COLO829 (cell line): ENCODE data around the gene CNPY1.
"Not testable (repeated sequence)": the region's sequence is repeated elsewhere in the genome, so short reads cannot be mapped to it uniquely, and the experiment has no call there.

Experiments
- DNase-seq: peaks from one replicate; pipeline ENCODE4 v3.0.0; 2012; ENCODE audit warnings: low spot score

The CNPY1 gene

DNA sequence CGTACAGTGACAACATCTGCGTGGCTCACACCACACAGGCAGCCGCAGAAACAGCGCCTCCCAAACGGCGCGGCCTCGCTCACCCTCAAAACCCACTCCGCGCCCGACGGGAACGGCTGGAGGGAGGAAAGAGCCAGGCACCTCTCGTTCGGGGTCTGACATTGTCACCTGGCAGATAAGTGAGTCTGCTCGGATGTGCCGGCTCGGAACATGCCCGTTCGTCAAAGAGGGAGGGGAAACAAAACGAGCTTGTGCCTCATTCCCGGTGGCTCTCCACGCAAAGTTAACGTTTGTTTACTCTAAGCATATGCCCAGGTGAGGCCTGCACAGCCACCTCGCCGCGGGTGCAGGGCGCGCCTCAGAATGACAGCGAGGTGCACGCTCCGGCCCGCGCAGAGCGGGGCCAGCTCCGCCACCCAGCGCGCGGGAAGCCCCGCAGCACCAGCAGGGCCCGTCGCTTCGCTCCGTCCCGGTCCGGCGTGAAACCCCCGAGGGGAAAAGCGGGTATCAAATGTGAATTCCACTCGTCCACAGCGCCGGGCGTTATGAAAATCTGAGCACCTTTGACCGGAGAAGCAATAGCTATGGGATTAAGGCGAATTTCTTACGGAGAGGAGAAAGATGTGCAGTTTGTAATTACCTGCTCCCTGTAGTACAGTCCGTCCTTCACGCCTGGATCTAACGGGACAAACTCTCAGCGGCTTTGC, 13.1 kb downstream of the CNPY1 start:
- no peak for DNase-seq

DNA sequence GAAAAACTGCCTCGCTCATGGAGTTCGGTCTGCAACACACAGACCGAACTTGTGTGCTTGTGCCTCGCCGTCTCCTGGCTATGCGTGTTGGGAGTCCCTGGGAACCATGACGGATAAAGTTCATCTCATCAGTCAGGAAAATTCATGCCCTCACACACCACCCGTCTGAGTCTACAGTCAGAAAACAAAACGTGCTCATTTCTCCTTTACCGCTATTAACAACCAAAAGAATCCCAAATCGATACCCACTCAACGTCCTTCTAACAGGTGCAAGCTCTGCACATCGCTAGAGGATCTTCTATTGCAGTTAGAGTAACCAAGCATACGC, 13.6 kb downstream of the CNPY1 start:
- no peak for DNase-seq

DNA sequence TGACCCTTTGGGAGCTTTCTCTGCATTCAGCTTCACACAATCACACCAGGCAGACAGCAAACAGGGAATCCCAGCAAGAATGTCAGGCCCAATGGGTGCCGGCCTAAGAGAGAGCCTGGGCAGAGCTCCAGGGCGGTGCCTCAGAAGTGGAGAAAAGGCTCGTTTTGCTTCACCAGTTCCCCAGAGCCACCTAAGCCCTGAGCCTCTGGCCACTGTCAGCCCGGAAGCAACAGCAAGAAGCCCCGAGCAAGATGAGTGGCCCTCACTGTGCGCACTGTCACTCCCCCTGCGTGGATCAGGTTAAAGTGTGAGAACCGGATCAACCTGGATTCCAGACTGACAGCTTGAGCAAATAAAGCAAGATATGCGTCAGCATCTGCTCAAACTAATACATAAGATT, 14.7 kb downstream of the CNPY1 start:
- no peak for DNase-seq

DNA sequence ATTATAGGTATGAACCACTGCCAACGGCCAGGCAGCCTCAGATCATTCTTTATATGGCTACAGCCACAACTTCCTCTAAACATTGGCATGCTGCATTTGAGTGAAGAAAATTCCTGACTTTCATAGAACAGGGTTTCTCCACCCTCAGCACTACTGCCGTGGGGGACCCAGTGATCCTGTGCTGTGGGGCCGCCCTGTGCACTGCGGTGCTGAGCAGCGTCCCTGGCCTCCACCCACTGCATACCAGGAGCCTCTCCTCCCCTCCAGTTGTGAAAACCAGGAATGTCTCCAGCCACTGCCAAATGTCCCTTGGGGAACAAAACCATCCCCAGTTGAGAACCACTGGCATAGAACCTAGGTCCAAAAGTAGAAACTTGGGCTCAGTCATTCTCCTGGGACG, 15.8 kb downstream of the CNPY1 start:
- no peak for DNase-seq

DNA sequence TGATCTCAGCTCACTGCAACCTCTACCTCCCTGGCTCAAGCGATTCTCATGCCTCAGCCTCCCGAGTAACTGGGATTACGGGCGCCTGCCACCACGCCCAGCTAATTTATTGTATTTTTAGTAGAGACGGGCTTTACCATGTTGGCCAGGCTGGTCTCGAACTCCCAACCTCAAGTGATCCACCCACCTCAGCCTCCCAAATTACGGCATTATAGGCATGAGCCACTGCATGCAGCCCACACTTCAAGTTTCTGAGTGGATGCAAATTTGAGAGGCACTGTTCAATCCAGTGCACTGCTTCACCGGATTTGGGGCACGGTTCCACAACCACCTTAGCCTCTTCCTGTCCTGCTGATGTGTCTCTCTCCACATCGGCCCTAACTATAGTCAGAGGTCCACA, 16.5 kb downstream of the CNPY1 start:
- DNase-seq = no peak

DNA sequence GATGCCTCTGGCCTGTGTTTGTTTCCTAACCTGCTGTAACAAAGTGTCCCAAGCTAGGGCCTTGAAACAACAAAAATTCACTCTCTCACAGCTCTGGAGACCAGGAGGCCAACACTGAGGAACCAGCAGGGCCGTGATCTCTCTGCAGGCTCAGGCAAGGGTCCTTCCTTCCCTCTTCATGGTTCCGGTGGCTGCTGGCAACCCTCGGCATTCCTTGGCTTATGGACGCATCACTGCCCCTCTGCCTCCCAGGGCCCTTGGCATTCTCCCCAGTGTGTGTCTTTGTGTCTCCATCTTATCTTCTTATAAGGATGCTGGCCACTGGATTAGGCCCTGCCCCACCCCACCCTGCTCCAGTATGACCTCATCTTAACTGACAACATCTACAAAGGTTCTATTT, 17.0 kb downstream of the CNPY1 start:
- no peak for DNase-seq

DNA sequence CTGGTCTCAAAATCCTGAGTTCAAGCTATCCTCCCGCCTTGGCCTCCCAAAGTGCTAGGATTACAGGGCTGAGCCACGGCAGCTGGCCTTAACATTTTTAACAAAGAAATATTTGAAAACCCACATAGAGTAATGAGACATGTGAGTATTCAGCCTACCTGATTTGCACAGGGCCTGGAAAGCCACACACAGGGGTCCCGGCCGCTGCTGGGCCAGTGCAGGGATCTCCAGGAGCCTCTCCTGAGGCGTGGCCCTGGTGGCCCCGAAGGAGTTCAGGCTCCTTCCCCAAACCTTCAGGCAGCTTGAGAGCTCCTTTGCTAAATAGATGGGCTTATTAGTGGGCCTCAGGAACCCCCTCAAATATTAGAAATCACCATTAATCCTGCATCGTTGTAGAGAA, 18.7 kb downstream of the CNPY1 start:
- no peak for DNase-seq

DNA sequence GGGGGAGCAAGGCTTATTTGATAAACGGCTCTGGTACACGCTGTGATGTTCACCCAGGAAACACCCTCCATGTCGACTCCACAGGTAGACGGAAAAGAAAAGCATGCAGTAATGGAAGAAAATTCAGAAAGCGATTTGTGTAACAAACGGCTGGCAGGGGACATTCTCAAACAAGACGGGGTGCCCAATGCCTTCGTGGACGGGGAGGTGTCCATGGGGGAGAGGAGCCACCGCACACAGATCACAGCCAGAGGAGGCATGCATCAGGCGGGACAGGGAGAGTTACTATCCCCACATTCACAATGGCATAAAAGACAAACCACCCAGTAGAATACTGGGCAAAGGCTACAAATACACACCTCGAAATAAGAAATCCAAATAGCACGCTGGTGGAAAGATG, 20.1 kb downstream of the CNPY1 start:
- DNase-seq = no peak

DNA sequence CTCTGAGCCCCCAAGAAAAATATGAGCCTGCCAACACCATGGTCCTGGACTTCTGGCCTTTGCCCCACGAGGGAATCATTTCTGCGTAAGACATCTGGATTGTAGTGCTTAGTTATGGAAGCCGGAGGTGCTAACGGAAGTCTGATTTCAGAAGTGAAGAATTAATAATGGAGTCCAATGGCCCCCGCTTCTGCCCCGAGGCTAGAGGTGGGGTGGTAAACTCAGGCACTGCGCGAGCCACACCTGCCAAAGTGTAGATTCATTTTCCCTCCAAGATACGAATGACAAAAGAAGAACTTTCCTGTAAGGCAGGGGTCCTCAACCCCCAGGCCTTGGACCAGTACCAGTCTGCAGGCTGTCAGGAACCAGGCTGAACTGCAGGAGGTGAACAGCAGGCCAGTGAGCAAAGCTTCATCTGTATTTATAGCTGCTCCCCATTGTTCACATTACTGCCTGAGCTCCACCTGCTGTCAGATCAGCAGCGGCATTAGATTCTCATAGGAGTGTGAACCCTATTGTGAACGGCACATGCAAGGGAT, 22.3 kb downstream of the CNPY1 start:
- DNase-seq = no peak

DNA sequence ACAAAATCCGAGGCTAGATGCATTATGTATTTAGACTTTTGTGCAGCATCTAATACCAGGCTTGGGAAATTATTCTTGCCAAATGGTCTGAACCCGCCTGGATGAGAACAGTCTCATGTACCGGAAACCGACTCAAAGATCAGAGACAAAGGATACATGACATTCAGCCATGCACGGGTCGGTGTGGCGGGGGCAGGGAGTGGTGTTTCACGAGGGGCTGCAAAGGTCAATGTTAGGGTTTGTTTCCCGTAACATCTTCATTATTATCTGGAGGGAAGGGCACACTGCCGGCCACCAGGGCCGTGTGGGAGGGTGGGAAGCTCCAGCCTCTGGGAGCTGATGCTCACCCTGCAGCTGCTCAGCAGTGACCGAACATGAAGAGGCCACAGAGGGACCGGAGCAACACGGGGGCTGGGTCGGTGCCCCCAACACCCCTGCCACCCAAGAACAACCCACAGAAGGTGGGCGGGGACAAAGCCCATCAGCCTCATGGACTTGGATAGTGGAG, 23.1 kb downstream of the CNPY1 start:
- DNase-seq = no peak

DNA sequence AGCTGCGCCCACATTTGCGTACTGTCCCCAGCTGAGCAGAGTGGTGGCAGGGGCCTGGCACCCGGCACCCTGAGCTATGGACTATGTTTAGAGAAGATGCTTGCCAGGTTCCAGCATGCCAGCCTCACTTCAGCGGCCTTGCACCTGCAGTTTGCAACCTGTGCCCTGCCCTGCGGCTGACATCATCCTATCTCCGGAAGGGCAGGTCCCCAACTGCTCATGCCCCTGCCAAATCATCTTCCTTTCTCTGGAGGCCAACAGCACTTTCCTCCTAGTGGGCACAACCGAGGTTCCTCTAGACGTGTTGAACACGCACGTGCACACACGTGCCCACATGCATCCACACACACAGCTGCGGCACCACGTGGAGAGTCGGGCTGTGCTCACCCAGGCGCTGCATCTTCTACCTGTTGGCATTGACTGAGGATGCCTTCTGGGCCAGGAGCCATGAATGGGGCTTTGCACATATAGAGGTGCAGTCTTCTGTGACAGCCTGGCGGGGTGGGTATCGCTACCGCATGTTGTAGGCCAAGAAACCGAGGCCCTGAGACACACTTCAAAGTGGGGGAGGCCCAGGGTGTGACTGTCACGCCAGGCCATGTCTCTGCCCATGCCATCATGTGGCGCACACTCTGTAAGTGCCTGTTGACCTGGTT, 24.5 kb downstream of the CNPY1 start:
- DNase-seq = no peak

DNA sequence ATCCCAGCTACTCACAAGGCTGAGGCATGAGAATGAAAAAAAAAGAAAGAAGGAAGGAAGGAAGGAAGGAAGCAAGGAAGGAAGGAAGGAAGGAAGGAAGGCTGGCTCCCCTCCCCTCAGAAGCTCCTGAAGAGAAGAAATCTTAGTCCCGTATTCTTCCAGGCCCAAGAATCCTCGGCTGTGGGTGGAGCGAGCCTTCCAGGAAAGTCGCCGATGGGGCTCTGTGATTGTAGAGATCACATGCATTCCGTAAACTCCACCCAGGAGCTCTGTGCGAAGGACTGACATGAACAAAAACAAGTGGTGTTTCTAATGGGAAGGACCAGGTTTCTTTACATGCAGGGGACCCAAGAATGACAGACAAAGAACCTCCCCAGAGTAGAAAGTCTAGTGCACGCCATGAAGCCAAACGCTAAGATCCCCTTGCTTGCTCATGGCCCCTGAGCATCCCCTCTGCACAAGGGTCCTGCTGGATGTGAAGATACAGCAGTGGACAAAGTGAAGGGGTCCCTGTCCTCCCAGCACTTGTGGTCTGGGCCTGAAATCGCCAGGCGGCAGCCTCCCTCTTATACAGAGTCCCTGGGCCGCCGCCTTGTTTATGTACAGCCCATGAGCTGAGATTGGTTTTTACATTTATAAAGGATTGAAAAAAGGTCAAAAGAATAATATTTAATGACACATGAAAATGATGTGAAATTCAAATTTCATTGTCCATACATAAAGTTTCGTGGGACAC, 25.2 kb downstream of the CNPY1 start:
- DNase-seq = no peak

DNA sequence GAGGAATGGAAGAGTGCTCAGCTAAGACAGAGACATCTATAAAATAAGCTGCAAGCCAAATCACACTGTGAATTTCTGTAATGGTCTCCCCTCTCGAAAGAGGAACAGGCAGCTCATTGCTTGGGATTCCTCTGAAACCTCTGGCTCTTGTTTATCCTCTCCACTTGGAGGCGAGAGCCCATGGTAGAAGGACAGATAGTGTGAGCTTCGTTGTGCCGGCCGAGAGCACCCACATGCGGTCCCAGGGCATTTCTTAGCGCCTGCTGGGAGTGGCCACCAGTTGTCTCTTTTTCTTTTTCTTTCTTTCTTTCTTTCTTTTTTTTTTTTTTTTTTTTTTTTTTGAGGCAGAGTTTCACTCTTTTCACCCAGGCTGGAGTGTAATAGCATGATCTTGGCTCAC, 26.2 kb downstream of the CNPY1 start:
- DNase-seq = no peak

DNA sequence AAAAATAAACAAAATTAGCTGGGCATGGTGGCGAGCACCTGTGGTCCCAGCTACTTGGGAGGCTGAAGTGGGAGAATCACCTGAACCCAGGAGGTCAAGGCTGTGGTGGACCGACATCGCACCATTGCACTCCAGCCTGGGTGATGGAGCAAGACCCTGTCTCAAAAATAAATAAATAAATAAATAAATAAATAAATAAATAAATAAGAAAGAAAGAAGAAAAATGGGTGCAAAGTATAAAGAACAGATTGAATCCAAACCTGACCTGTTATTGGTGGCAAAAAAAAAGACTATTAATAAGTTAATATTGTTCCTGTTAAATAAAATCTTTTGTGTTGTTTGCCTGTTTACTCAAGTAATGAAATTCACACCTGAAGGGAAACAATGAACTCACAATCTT, 27.0 kb downstream of the CNPY1 start:
- DNase-seq = not testable (repeated sequence)

DNA sequence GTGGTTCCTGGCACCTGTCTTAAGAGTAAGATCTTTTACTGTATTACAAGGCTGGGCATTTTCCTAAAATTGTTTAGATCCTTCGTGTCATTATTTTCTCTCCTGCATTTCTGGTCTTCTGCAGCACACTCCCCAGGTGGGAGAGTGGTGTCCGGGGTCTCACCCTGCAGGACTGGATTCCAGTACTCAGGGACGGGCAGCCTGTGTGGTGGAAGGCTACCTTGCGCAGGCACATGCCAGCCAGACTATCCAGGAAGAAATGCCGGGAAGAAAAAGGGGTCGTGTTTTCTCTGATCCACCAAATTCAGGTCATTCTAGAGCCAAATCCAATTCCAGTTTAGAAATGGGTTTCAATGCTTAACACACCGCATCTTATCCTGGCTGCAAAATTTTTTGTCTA, 27.7 kb downstream of the CNPY1 start:
- no peak for DNase-seq

DNA sequence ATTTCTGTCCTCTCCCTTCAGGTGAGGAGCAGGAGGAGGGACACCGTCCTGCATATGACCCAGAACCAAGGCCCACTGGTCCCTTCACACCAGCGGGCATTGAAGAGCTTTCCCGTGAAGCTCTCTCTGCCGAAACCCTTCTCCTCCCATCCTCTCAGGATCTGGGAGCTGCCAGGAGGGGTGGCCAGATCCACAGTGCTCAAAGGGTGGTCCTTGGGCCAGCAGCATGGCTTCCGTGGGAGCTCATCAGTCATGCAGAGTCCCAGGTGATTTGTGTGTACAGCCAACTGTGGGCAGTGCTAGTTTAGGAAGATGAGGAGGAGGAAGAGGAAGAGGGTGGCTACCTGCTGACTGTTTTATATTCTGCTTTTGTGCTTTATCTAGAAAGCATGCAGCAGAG, 28.4 kb downstream of the CNPY1 start:
- DNase-seq = no peak

DNA sequence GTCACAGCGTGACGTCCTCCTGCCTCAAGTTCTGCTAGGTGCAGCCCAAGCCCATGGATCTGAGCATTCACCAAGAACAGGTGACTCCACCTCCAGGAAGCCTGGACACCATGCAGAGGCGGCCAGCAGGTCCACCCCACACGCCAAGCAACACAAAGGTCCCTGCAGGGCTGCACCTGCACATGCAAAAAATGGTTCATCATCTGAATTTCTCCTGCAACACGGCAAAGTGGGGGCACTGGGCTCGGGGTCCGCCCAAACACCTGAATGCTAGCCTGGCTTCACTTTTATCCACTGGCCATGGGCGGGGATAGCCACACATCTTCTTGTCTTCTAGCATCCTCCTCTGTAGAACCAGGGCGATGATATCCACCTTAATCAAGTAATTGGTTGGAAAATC, 28.9 kb downstream of the CNPY1 start:
- DNase-seq = no peak

DNA sequence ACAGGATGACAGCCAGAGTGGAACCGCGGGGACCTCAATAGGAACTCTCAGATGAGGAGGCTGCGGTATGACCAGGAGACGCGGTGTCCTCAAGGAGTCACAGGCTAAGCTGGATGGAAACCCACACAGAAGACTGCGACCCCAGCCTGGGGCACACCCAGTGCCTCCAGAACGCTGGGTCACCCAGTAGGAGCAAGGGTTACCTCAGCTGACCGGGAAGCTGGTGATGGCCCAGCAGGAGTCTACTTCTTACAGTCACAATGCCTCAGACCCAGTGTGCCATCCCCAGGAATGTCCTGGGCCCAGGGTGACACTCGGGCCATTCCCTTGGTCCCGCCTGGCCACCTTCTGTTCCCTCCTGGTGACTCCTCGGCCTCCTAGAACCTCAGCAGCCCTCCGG, 29.9 kb downstream of the CNPY1 start:
- DNase-seq = no peak

DNA sequence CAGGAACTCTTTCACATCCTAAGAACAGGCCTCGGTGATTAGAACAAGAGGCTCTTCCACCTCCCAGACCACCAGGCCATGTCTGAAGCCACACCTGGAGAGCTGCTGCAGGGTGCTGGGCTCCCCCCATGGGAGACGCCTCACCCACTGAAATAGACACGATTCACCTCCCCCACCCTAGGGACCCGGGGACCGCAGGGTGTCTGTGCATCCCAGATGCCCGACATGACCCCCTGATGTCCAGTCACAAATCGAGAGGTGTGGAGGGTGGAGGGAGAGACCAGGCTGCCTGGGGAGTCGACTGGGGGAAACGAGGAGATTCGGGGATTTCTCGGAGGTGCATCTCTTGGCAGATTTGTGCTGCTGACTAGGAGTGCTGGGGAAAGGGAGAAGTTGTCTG, 31.0 kb downstream of the CNPY1 start:
- DNase-seq = no peak

DNA sequence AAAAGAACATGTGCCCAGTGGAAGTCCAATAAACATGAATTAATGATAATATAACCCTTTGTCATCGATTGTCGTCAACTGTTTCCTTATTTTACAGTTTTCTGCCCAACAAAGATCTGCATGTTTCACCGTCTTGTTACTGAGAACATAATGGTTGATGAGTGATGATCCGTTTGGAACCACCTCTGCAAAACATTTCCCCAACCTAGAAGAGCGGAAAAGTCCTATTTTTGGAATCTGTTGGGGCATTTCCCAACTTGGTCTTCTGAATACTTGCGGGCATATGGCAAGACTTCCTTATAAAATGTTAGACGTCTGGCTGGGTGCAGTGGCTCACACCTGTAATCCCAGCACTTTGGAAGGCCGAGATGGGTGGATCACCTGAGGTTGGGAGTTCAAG, 32.1 kb downstream of the CNPY1 start:
- DNase-seq = no peak

DNA sequence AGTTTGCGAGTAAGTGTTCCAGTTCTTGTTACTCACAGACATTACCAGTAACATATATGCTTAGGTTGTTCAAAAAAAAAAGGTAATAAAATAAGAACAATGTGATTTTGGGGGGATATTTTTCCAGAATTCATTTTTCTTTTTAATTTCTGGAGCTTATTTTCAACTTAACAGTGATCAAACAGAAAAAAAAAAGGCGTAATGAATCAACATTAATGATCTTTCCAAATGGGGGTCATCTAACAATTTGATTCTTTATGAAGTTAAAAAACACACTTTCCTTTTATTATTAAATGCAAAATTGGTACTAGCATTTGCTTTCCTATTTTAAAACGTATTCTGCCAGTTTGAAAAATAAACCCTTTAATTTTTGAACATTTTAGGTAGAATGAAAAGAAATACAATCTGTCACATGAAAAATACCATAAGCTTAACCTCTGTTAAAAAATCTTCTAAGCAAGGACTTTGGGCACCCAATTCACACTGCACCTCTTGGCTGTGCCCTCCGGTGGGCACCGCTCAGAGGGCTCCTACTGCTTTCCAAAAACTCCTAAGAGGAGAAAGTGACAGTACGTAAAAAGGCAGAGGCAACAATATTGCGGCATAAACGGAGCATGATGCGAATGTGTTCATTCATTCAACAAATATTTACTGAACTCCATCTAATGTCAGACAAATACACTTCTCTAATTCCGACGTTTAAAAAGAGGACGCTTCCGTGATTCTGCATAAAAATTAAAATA, 32.6 kb downstream of the CNPY1 start:
- DNase-seq = no peak

DNA sequence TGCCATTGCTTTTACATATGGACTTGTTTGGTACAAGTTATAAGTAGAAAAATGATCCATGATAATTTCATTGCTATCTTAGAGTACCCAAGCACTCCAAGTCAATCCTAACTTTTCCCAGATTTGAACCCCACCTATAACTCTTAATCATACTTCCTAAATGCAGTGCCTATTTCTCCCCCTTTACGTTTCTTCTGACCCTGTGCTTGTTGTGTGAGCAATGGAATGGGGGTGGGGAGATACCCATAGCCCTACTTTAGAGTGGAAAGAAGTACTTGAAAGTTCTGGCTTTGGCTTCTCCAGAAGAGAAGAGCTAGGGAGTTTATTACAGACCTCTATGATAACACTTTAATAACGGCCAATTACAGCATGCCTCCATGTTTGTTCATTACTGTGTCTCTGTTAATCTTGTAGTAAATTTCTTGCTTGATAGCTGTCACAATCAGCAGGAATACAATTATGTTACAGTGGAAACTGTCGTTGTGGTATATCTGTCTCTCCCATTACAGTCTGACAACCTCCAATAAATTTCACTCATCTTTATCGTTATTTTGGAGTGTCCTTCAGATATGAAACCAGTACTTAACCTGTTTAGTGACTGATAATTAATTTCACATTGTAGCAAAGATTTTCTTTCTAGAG, 34.0 kb downstream of the CNPY1 start:
- DNase-seq = no peak
